Keratinocyte (primary cell): ENCODE results near the gene HOXA11. TPM values are rescaled to one million over a fixed set of nuclear protein-coding genes. Genes with fewer than 3 reads are reported as not detected.

Experiments
- DNase-seq: peaks from one replicate; pipeline ENCODE4 v3.0.0-alpha.2; 2011; ENCODE audit warnings: low read depth, missing footprints, low spot score
- FAIRE-seq: peaks from 2 replicates; lab custom pipeline; 2011; peaks lifted over from hg19 to GRCh38; lab: Jason Lieb, UNC
- H2AFZ ChIP-seq: 2 replicates; pipeline ENCODE4 v1.6.0; 2012; ENCODE audit warnings: low read length, control low read depth, inconsistent platforms; ENCODE audit not compliant: control insufficient read depth
- H3K27ac ChIP-seq: 2 replicates; pipeline ENCODE4 v1.5.1; 2011; ENCODE audit warnings: low read length; ENCODE audit not compliant: control insufficient read depth, insufficient read depth
- H3K27me3 ChIP-seq: 3 replicates; pipeline ENCODE4 v1.6.0; 2011; ENCODE audit warnings: low read length; ENCODE audit not compliant: control insufficient read depth, insufficient read depth; ENCODE audit errors: extremely low read depth
- H3K36me3 ChIP-seq, 2 experiments: 2 replicates in 1 of 2; 3 replicates in 1 of 2; pipeline ENCODE4 v1.5.1; 2011; ENCODE audit warnings: low read length in 2 of 2, mild to moderate bottlenecking in 1 of 2; ENCODE audit not compliant: control insufficient read depth in 2 of 2, insufficient read depth in 2 of 2; ENCODE audit errors: extremely low read depth in 1 of 2
- H3K4me1 ChIP-seq: 3 replicates; pipeline ENCODE4 v1.5.1; 2011; ENCODE audit warnings: low read length; ENCODE audit not compliant: control insufficient read depth, insufficient read depth; ENCODE audit errors: extremely low read depth
- H3K4me2 ChIP-seq: 3 replicates; pipeline ENCODE4 v1.6.0; 2011; ENCODE audit warnings: low read depth, low read length; ENCODE audit not compliant: control insufficient read depth, insufficient read depth; ENCODE audit errors: extremely low read depth
- H3K4me3 ChIP-seq, 3 experiments: fragments of 200-600 bp in 1 of 3; sonication (generic) in 1 of 3; 2 replicates in 2 of 3; 3 replicates in 1 of 3; pipeline ENCODE4 v1.5.1; 2011 to 2016; ENCODE audit warnings: low read length in 3 of 3, mild to moderate bottlenecking in 3 of 3, control low read depth in 2 of 3, inconsistent platforms in 1 of 3, low read depth in 1 of 3, mixed read lengths in 1 of 3, mixed run types in 1 of 3, moderate library complexity in 1 of 3; ENCODE audit not compliant: control insufficient read depth in 2 of 3, insufficient read depth in 2 of 3; ENCODE audit errors: extremely low read depth in 1 of 3
- H3K79me2 ChIP-seq: 2 replicates; pipeline ENCODE4 v1.6.0; 2012; ENCODE audit warnings: low read length; ENCODE audit not compliant: control insufficient read depth, insufficient read depth
- H3K9ac ChIP-seq: 3 replicates; pipeline ENCODE4 v1.6.0; 2011; ENCODE audit warnings: low read length; ENCODE audit not compliant: control insufficient read depth, insufficient read depth; ENCODE audit errors: extremely low read depth
- H3K9me1 ChIP-seq: 3 replicates; pipeline ENCODE4 v1.6.0; 2011; ENCODE audit warnings: low read length; ENCODE audit not compliant: control insufficient read depth, insufficient read depth; ENCODE audit errors: extremely low read depth
- H3K9me3 ChIP-seq: 2 replicates; pipeline ENCODE4 v1.5.1; 2012; ENCODE audit warnings: low read depth, low read length; ENCODE audit not compliant: control insufficient read depth
- H4K20me1 ChIP-seq: 3 replicates; pipeline ENCODE4 v1.6.0; 2011; ENCODE audit warnings: low read length; ENCODE audit not compliant: control insufficient read depth, insufficient read depth; ENCODE audit errors: extremely low read depth
- EZH2 ChIP-seq: IDR thresholded peaks from one replicate; pipeline ENCODE4 v1.6.1; 2012; ENCODE audit warnings: inconsistent platforms, mild to moderate bottlenecking, low read length, moderate library complexity
- dilution Hi-C: fragments of 300-500 bp; cut with MboI; formaldehyde crosslinking; loops from one replicate; pipeline ENCODE4 v1.7.0; 2020; ENCODE audit warnings: low sequenced_read_pairs; ENCODE audit not compliant: extremely low pct_ligation_motif_present
- polyA plus RNA-seq, 5 experiments: library from polyadenylated mRNA; depleted of rRNA in 3 of 5; stranded (reverse) in 3 of 5; stranded (forward) in 1 of 5; unstranded in 1 of 5; fragments of >200 nt; gene quantifications; 1 replicate in 1 of 5; 2 replicates in 3 of 5; 3 replicates in 1 of 5; pipeline versions ENCODE4 v1.2.1 to v1.2.3, GENCODE V29; 2011 to 2012; ENCODE audit warnings: missing spikeins in 2 of 5, low read depth in 1 of 5, low replicate concordance in 1 of 5
- TF ChIP-seq, protein P1 (sequence below), 3 experiments: IDR thresholded peaks in 1 of 3; conservative IDR thresholded peaks in 1 of 3; optimal IDR thresholded peaks in 1 of 3; 2 replicates in 2 of 3; 3 replicates in 1 of 3; pipeline versions ENCODE3 to v1.5.1; 2011; ENCODE audit warnings: low read length in 3 of 3, mild to moderate bottlenecking in 3 of 3, moderate library complexity in 2 of 3, control low read depth in 1 of 3, inconsistent platforms in 1 of 3; ENCODE audit not compliant: insufficient read depth in 2 of 3; ENCODE audit errors: extremely low read depth in 1 of 3

The HOXA11 gene
- polyA plus RNA-seq, 1 donor (not counting 4 experiments of a cell fraction or from before 2014, with no cell fraction given) = 0.07 TPM

DNA sequence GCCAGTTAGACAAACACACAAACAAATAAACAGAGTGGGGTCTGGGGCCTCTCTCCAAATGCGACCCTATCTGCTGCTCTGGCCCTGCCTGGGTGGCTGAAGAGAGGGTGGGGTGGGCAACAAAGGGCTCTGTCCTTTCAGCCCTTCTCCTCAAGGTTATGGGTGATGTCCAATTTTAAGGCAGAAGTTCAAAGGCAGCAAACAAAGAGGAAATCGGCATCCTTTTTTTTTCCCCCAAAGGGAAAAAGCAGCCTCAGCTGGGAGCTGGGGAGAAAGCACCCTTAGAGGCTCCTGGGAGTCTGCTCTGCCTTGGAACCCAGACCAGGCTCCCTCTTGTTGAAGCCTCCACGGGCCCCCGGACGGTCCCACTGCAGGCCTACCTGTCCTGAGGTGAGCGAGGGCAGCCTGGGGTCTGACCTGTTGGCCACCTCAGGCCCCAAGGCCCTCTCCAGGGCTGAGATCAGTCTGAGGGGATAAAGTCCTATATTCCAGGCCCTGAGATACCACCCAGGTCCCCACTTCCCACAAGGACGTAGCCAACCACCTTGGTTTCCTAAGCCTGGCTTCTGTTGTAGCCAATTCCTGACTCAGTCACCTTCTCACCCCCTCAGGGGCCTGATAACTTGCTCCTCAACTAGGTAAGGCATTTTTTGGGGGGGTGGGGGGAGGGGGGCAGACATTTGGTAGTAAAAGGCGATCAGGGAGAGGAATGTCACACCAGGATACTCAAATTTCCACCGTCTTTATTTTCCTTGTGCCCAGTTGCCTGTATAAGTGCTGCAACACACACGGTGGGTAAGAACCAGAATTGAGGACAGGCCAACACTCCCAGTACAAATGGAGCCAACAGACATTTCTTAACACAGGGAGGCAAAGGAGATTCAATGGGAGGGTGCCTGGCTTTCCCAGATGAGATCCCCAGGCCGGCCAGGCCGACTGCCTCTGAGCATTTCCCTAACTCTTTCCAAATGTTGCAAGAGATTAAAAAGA, 4.3 kb downstream of the HOXA11 start:
- Histone ChIP-seq H3K27ac (no peak overlapping the region), H3K27me3 (peaks cover 37% of the 10 kb centered on the region), H3K79me2 (no peaks in the 10 kb centered on the region), H3K9me3 (no peaks in the 10 kb centered on the region), H3K4me3 (no peak overlapping the region), H3K36me3 (no peaks in the 10 kb centered on the region), H3K9ac (no peak overlapping the region), H3K4me2 (no peak overlapping the region), H3K9me1 (no peaks in the 10 kb centered on the region), H2AFZ (no peak overlapping the region), H3K4me1 (peaks cover 13% of the 10 kb centered on the region), H4K20me1 (no peaks in the 10 kb centered on the region)
- TF ChIP-seq EZH2 = no peak
- TF ChIP-seq, protein P1, sequence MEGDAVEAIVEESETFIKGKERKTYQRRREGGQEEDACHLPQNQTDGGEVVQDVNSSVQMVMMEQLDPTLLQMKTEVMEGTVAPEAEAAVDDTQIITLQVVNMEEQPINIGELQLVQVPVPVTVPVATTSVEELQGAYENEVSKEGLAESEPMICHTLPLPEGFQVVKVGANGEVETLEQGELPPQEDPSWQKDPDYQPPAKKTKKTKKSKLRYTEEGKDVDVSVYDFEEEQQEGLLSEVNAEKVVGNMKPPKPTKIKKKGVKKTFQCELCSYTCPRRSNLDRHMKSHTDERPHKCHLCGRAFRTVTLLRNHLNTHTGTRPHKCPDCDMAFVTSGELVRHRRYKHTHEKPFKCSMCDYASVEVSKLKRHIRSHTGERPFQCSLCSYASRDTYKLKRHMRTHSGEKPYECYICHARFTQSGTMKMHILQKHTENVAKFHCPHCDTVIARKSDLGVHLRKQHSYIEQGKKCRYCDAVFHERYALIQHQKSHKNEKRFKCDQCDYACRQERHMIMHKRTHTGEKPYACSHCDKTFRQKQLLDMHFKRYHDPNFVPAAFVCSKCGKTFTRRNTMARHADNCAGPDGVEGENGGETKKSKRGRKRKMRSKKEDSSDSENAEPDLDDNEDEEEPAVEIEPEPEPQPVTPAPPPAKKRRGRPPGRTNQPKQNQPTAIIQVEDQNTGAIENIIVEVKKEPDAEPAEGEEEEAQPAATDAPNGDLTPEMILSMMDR (optimal IDR thresholded peaks at IDR 0.05 in 1 of 3, IDR thresholded peaks at IDR 0.05 in 1 of 3, conservative IDR thresholded peaks at IDR 0.05 in 1 of 3; ENCODE audit: extremely low read depth in 1 of 3, insufficient read depth in 2 of 3, low read length in 3 of 3) = no peak
- no peak for DNase-seq
- dilution Hi-C loops = no loop called here
- FAIRE-seq = no peak

DNA sequence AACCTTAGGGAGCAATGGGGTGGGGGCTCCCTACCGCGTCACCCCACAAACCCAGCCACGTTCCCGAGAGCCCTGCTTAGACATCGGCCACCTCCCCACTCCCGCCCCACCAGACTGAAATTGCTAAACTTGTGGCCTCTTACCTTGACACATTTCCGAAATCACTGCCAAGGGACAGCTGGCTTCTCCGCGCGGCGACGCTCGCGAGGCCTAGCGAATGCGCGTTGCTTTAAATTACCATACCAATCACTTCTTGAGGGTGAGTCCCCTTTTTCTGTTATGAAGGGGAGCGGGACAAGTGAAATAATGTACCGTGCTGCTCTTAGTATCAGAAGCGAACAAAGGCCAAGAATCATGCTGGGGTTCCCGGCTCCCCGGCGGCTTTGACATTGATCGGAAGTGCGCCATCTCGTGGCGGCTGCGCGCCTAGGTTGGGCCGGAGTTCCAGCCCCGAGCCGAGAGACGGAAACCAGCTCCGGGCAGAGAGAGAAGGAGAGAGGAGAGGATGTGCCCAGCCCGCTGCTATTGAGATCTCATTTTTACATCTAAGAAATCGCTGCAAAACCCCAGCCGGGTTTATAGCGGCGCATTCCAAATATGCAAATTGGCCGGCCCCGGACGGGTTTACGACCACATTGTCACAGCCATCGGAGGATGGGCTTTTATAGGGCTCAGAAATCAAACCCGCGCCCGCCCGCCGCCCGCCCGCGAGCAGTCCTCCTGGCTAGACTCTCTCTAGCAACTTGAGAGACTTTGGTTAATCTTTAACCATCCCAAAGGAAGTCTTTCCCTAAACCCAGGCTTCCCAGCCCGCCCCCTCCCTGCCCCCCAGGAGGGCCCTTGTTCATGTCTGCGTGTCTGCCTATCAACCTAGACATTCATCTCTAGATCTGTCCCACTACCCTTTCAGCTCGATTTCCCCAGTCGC, 5.3 kb downstream of the HOXA11 start:
- H3K4me2 ChIP-seq = peak overlapping the region; percentile 29
- dilution Hi-C loops = no loop called here
- H3K79me2 ChIP-seq = no peaks in the 10 kb centered on the region
- peaks cover 32% of the 10 kb centered on the region for H3K27me3 ChIP-seq
- no peak overlapping the region for H3K27ac ChIP-seq
- no peaks in the 10 kb centered on the region for H4K20me1 ChIP-seq
- no peak overlapping the region for H3K4me3 ChIP-seq
- H3K4me1 ChIP-seq = peaks cover 10% of the 10 kb centered on the region
- TF ChIP-seq EZH2 = no peak
- TF ChIP-seq, protein P1 (optimal IDR thresholded peaks at IDR 0.05 in 1 of 3, IDR thresholded peaks at IDR 0.05 in 1 of 3, conservative IDR thresholded peaks at IDR 0.05 in 1 of 3; ENCODE audit: extremely low read depth in 1 of 3, insufficient read depth in 2 of 3, low read length in 3 of 3) = peak; percentile 80 to 92 (median 80)
- H2AFZ ChIP-seq = no peak overlapping the region
- no peak overlapping the region for H3K9ac ChIP-seq
- H3K9me1 ChIP-seq = no peaks in the 10 kb centered on the region
- FAIRE-seq (peak; percentile 20), DNase-seq (no peak)
- H3K36me3 ChIP-seq = no peaks in the 10 kb centered on the region
- H3K9me3 ChIP-seq = no peaks in the 10 kb centered on the region
